GM21526 (cell line): Measurements from ENCODE around the gene IL26.

Experiments used
- ATAC-seq: cut with Tn5 transposase; IDR thresholded peaks from one replicate; pipeline ENCODE4 v1.9.1; 2021; ENCODE audit warnings: moderate library complexity; ENCODE audit not compliant: unreplicated experiment, low FRiP score

Gene IL26

GRCh38 chr12:68159681-68160304 is 65.8 kb downstream of the IL26 start, which contains the start of gene IFNG:
Gene IFNG, minus strand, starts transcription at chr12:68159740. Its CDS starts 125 bp downstream, at chr12:68159615.
- ATAC-seq, result no peak

- no peak for ATAC-seq
Measured at GRCh38 chr12:68158432-68158831, 67.2 kb downstream of the IL26 start.

GRCh38 chr12:68157380-68157779 is 68.2 kb downstream of the IL26 start:
- no peak for ATAC-seq

- ATAC-seq, result no peak
Measured at GRCh38 chr12:68156636-68157035, 69.0 kb downstream of the IL26 start.

GRCh38 chr12:68154779-68155178 is 70.8 kb downstream of the IL26 start:
- no peak for ATAC-seq
